Spleen (tissue), 7 donors: ENCODE data around the gene EBNA1BP2.

Experiments used
- CTCF ChIP-seq, 11 experiments: fragments of 200-600 bp in 7 of 11; fragments of 450-650 bp in 4 of 11; sonication (generic) in 4 of 11; IDR thresholded peaks in 8 of 11; conservative IDR thresholded peaks in 3 of 11; 1 replicate in 7 of 11; 2 replicates in 4 of 11; pipeline versions ENCODE4 v1.4.0 to v1.8.0; 2016 to 2021; ENCODE audit warnings: antibody characterized with exemption in 11 of 11, inconsistent platforms in 4 of 11, mild to moderate bottlenecking in 1 of 11
- POLR2A ChIP-seq, 3 donors: fragments of 450-650 bp; IDR thresholded peaks; one replicate each; pipeline ENCODE4 v1.5.1; 2017; ENCODE audit warnings: antibody characterized with exemption in 3 of 3, mild to moderate bottlenecking in 1 of 3
- POLR2AphosphoS5 ChIP-seq, 3 donors: sonication (generic); formaldehyde crosslinking; IDR thresholded peaks; one replicate each; pipeline ENCODE4 v1.5.1; 2017; ENCODE audit warnings: antibody characterized with exemption in 3 of 3
- donor health status: DM: no; HTN: no; CAD: no; lungs with moderate emphysema.
- donor health status: DM: no; HTN: no; CAD: no.
- donor health status: DM: no; HTN: no; CAD: no.

GRCh38 chr1:43194509-43194908, 22.4 kb upstream of the EBNA1BP2 start:
- no peak for TF ChIP-seq CTCF (IDR thresholded peaks at IDR 0.05 in 8 of 11, conservative IDR thresholded peaks at IDR 0.05 in 3 of 11)
- TF ChIP-seq POLR2A (IDR thresholded peaks at IDR 0.05) = no peak
- TF ChIP-seq POLR2AphosphoS5 (IDR thresholded peaks at IDR 0.05) = no peak
